Measurements from ENCODE around the gene TRIM4.
A peak's percentile ranks its signal among the peaks of the same experiment; 100 is the strongest.
"Not testable (repeated sequence)": the region's sequence is repeated elsewhere in the genome, so short reads cannot be mapped to it uniquely, and the experiment has no call there.

The TRIM4 gene

GRCh38 chr7:99898836-99899235 is 20.5 kb downstream of the TRIM4 start:
- DNase-seq (ENCODE audit: low read depth) = no peak
- TF ChIP-seq, protein P1, sequence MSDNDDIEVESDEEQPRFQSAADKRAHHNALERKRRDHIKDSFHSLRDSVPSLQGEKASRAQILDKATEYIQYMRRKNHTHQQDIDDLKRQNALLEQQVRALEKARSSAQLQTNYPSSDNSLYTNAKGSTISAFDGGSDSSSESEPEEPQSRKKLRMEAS (IDR thresholded peaks at IDR 0.05; ENCODE audit: low read depth, low read length) = no peak
- no peak overlapping the region for H3K4me3 ChIP-seq (ENCODE audit: low read depth, low read length)

DNA sequence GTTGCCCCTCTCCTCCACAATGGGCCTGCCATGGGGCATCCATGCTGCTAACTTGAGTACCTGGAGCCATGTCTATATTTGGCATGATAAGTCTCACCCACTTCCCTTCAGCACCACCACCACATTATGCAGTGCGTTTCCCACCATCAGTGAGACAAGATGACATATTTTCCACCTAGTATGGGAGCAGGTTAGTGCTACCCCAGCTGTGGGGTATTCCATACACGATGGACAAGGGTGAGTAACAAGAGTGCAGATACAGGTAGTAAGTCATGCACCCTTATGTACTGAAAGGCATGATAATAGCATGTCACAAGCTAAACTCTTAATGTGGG is 21.3 kb downstream of the TRIM4 start:
- no peak for TF ChIP-seq POLR2A (IDR thresholded peaks at IDR 0.05; ENCODE audit: extremely low read depth, insufficient read length)
- TF ChIP-seq, protein P1 (IDR thresholded peaks at IDR 0.05; ENCODE audit: low read depth, low read length) = no peak
- TF ChIP-seq MYC (IDR thresholded peaks at IDR 0.05; ENCODE audit: low read depth, low read length) = no peak
- TF ChIP-seq, protein P2, sequence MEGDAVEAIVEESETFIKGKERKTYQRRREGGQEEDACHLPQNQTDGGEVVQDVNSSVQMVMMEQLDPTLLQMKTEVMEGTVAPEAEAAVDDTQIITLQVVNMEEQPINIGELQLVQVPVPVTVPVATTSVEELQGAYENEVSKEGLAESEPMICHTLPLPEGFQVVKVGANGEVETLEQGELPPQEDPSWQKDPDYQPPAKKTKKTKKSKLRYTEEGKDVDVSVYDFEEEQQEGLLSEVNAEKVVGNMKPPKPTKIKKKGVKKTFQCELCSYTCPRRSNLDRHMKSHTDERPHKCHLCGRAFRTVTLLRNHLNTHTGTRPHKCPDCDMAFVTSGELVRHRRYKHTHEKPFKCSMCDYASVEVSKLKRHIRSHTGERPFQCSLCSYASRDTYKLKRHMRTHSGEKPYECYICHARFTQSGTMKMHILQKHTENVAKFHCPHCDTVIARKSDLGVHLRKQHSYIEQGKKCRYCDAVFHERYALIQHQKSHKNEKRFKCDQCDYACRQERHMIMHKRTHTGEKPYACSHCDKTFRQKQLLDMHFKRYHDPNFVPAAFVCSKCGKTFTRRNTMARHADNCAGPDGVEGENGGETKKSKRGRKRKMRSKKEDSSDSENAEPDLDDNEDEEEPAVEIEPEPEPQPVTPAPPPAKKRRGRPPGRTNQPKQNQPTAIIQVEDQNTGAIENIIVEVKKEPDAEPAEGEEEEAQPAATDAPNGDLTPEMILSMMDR (IDR thresholded peaks at IDR 0.05; ENCODE audit: low read depth, low read length) = no peak
- DNase-seq (ENCODE audit: low read depth) = no peak
- H3K4me3 ChIP-seq (ENCODE audit: low read depth, low read length) = no peak overlapping the region

DNA sequence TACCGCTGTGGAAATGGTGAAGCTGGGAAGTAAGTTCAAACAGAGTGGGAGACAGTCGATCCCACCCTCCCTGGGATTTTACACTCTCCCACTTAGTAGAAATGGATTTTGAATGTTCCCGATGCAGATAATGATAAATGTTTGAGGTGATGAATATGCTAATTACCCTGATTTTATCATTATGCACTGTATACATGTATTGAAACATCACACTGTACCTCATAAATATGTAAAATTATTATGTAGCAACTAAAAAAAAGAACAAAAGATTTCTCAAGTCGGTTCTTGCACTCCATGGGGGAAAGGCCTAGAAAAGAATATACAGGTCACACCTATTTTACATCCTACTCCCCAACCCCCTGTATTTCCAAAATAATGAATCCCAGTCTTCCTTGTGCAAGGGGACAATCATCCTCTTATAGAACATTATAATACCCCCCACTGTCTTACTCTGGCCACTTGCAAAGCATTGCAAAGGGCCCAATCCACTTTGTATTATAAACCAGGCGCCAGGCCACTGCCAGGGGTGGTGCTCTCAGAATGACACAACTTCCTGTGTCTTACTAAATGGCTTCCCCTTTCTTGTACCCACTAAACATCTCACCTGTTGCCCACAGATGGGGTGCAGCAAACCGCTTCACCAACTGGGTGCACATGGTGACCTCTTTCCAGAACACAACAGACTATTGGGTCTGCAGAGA is 21.9 kb downstream of the TRIM4 start:
- no peak for TF ChIP-seq POLR2A (IDR thresholded peaks at IDR 0.05; ENCODE audit: extremely low read depth, insufficient read length)
- TF ChIP-seq, protein P2 (IDR thresholded peaks at IDR 0.05; ENCODE audit: low read depth, low read length) = no peak
- TF ChIP-seq, protein P1 (IDR thresholded peaks at IDR 0.05; ENCODE audit: low read depth, low read length) = no peak
- TF ChIP-seq MYC (IDR thresholded peaks at IDR 0.05; ENCODE audit: low read depth, low read length) = no peak

DNA sequence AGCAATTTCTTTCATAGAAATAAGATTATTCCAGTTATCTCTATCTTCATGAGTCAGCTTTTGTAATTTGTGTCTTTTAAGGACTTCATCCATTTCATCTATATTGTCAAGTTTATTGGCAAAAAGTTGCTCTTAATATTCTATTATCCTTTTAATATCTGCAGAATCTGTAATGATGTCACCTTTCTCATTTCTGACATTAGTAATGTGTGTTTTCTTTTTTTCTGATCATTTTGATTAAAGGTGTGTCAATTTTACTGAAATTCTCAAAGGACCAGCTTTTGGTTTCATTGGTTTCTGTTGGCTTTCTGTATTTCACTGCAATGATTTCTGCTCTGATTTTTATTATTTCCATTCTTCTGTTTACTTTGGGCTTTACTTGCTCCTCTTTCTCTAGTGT is 24.6 kb downstream of the TRIM4 start:
- no peak for DNase-seq (ENCODE audit: low read depth)
- H3K4me3 ChIP-seq (ENCODE audit: low read depth, low read length) = no peak overlapping the region
- no peak for TF ChIP-seq POLR2A (IDR thresholded peaks at IDR 0.05; ENCODE audit: extremely low read depth, insufficient read length)
- TF ChIP-seq, protein P1 (IDR thresholded peaks at IDR 0.05; ENCODE audit: low read depth, low read length) = no peak
- TF ChIP-seq MYC (IDR thresholded peaks at IDR 0.05; ENCODE audit: low read depth, low read length) = no peak
- TF ChIP-seq, protein P2 (IDR thresholded peaks at IDR 0.05; ENCODE audit: low read depth, low read length) = no peak

More for the DNA sequence above, 21.9 kb downstream of the TRIM4 start:
- H3K4me3 ChIP-seq (ENCODE audit: low read depth, low read length) = no peak overlapping the region
- peak; percentile 40 for DNase-seq (ENCODE audit: low read depth)

DNA sequence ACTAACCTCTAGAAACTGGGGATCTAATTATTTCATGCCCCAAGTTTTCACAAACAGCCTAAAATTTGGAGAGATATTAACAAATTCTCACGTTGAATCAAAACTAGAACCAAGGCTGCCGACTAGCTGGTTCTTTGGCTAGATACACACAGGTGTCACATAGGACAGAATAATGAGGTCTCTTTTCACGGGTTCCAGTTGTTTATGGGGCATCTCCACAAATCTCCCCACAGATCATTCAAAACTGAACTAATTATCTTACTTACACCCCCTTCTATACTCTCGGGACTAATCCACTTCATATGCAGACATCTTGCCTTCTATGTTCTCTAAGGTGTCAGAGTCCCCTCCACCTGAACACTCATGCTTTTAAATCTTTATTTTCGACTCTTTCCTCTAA is 26.1 kb downstream of the TRIM4 start:
- no peak for TF ChIP-seq POLR2A (IDR thresholded peaks at IDR 0.05; ENCODE audit: extremely low read depth, insufficient read length)
- TF ChIP-seq MYC (IDR thresholded peaks at IDR 0.05; ENCODE audit: low read depth, low read length) = no peak
- TF ChIP-seq, protein P2 (IDR thresholded peaks at IDR 0.05; ENCODE audit: low read depth, low read length) = no peak
- TF ChIP-seq, protein P1 (IDR thresholded peaks at IDR 0.05; ENCODE audit: low read depth, low read length) = no peak
- DNase-seq (ENCODE audit: low read depth) = no peak
- H3K4me3 ChIP-seq (ENCODE audit: low read depth, low read length) = no peak overlapping the region

GRCh38 chr7:99890348-99890747 is 29.0 kb downstream of the TRIM4 start:
- not testable (repeated sequence) for DNase-seq (ENCODE audit: low read depth); H3K4me3 ChIP-seq (ENCODE audit: low read depth, low read length)

DNA sequence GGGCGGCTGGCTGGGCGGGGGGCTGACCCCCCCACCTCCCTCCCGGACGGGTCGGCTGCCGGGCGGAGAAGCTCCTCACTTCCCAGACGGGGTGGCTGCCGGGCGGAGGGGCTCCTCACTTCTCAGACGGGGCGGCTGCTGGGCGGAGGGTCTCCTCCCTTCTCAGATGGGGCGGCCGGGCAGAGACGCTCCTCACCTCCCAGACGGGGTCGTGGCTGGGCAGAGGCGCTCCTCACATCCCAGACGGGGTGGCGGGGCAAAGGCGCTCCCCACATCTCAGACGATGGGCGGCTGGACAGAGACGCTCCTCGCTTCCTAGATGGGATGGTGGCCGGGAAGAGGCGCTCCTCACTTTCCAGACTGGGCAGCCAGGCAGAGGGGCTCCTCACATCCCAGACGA is 31.0 kb downstream of the TRIM4 start:
- not testable (repeated sequence) for H3K4me3 ChIP-seq (ENCODE audit: low read depth, low read length); DNase-seq (ENCODE audit: low read depth)
